Measurements from ENCODE around the gene KIF26B.
"Not testable (repeated sequence)": the region's sequence is repeated elsewhere in the genome, so short reads cannot be mapped to it uniquely, and the experiment has no call there.

Gene KIF26B

GRCh38 chr1:245327842-245328241 lies 173.1 kb downstream of the KIF26B start:
- DNase-seq, result no peak

DNA sequence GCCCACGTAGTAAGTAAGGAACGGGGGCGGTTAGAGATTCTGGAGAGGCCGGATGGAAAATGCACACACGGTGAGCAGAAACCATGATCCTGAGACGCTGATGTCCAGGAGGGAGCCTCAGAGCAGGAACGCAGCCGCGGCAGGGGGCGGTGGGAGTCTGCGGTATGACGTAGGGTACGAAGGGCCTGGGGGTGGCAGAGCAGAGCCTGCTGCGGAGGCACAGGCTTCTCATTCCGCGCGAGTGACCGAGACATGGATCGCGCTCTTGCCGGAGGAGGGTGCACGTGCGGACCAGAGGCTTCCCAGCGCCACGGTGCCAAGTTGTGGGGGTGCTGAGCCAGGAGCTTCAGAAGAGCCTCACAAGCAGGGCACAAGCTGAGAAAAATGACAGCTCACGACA lies 176.2 kb downstream of the KIF26B start:
- DNase-seq, result no peak

DNA sequence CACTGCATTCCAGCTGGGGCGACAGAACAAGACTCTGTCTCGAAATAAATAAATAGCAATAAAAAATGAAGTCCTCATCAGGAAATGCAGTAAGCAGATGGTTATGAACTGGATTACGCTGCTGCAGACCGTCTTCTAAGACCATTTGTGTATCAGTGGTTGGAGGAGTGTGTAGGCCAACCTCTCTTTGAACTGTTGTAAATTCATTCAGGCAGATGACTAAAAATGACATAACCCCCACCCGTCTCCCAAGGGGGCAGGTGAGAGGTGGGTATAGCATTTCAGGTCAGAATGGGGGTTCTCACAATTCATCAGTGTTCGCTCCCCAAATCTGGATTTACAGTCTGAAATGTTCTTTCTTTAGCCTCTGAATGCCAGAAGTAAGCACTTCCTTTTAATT lies 177.3 kb downstream of the KIF26B start:
- DNase-seq, result no peak

- no peak for DNase-seq
These were observed 177.7 kb downstream of the KIF26B start for GRCh38 chr1:245332513-245332912.

GRCh38 chr1:245334235-245334634 lies 179.4 kb downstream of the KIF26B start:
- no peak for DNase-seq

- no peak for DNase-seq
These were observed 180.2 kb downstream of the KIF26B start for GRCh38 chr1:245334827-245335490.

DNA sequence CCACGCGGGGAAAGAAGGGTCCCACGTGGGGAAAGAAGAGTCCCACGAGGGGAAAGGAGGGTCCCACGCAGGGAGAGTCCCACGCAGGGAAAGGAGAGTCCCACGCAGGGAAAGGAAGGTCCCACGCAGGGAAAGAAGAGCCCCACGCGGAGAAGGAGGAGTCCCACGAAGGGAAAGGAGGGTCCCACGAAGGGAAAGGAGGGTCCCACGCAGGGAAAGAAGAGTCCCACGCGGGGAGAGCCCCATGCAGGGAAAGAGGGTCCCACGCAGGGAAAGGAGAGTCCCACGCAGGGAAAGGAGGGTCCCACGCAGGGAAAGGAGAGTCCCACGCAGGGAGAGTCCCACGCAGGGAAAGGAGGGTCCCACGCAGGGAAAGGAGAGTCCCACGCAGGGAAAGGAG lies 180.9 kb downstream of the KIF26B start:
- not testable (repeated sequence) for DNase-seq

DNA sequence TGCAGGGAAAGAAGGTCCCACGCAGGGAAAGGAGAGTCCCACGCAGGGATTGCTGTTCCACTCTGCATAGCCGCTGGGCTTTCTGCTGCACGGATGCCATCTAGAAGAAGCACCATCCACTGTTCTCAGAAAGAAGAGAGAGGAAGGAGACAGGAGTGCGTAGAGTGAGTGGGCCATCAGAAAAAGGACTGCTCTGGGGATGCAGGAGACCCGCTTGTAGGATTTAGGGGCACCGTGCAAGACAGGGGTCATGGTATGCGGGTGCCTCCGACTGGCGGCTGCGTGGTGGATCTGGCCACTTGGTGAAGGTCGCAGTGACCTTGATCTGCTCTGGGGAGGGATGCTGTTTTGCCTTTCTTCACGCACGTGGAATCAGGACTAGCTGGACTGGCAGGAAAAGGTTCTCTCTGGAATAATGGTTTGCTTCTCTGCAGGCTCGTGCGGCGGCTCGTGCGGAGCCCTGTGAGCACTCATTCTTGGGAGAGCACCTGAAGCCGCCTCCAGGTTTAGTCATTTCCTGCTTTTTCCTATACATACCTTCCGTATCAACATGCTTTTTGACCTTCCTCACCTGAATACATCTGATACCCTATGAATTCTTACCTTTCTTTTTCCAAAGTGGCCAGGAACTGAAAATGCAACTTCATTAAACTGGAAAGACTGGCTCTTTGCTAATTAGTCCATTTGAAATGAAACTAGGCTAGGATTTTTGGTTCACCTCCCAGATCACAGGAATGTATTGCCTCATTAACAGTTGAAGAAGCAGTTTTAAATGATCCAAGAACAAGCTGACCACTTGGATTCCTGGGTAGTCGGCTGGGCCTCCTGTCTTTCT lies 181.6 kb downstream of the KIF26B start:
- no peak for DNase-seq

DNA sequence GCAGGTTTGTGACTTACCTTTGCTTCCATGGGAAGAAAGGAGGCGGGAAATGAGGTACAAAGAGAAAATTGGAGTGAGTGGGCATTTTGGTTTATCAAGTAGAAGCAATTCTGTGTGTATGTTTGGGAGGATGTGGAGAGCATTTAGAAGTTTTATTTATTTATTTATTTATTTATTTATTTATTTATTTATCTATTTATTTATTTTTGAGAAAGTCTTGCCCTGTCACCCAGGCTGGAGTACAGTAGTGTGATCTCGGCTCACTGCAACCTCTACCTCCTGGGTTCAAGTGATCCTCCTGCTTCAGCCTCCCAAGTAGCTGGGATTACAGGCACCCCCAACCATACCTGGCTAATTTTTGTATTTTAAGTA lies 182.2 kb downstream of the KIF26B start:
- DNase-seq, result not testable (repeated sequence)

DNA sequence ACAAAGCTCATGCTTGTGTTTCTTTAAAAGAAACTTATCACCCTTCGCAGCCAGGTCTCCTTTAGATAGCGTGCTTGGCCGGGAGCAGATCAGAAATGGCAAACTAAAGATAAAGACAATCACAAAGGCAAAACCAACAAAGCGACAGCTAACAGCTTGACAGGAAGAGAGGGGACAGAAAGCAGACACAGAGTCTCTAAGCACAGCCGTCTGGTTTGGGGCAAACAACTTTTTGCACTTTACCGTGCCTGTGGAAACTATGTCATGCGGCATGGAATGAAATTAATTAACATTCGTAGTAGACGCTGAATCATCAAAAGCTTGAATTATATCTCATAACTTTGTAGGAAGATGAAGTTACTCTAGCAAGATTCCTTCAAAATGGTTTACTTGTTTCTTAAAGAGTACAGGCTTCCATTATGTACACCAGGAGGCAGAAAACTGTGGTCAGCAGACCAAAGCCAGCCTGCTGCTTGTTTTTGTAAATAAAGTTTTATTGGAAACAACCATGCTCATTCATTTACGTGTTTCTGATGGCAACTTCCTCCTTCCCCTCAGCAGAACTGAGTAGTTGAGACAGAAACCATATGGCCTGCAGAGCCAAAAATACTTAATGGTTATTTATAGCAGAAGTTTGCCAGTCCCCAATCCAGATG lies 183.2 kb downstream of the KIF26B start:
- peak; percentile 32 to 71 (median 57) for DNase-seq

DNA sequence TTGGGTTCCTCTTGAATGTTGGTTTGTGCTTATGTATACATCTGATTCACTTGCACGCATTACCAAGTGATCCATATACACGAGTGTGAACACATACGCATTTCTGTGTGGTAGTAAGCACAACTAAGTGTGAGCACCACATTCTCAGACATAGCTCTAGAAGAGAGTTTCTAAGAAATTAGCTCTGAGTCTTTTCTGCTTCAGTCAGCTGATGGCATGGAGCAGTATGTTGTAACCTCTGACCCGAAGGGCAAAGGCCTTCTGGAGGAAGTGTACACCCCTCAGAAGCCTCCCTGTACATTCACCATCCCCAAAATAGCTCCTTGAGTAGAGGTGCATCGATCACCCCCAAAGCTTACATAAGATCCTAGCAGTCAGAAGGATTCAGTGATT lies 183.7 kb downstream of the KIF26B start:
- DNase-seq, result peak in 3 of 4 experiments; percentile 30 to 40 (median 36)

- DNase-seq, result no peak
These were observed 187.0 kb downstream of the KIF26B start for GRCh38 chr1:245341743-245342142.

GRCh38 chr1:245345191-245345884 lies 190.6 kb downstream of the KIF26B start:
- DNase-seq, result no peak

GRCh38 chr1:245348626-245349025 lies 193.8 kb downstream of the KIF26B start:
- DNase-seq, result no peak

DNA sequence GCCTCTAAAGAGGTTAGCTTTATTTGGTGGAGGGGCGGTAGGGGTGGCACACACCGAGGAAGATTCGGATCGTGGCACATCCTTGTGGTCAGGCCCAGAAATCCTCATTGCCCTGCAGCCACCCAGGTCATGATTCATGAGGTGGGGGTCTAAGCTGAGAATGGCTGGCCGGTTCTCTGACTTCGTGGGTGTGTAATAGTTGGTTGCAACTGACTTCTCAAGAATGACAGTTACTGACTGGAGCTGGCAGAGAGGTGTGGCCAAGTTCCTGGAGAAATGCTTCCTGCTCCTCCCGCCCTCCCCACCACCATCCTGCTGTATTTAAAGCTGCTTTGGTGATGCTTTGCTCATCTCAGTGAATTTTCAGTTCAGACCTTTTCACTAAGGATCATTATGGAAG lies 198.6 kb downstream of the KIF26B start:
- DNase-seq, result no peak

- DNase-seq, result no peak
These were observed 199.4 kb downstream of the KIF26B start for GRCh38 chr1:245353915-245354775.

DNA sequence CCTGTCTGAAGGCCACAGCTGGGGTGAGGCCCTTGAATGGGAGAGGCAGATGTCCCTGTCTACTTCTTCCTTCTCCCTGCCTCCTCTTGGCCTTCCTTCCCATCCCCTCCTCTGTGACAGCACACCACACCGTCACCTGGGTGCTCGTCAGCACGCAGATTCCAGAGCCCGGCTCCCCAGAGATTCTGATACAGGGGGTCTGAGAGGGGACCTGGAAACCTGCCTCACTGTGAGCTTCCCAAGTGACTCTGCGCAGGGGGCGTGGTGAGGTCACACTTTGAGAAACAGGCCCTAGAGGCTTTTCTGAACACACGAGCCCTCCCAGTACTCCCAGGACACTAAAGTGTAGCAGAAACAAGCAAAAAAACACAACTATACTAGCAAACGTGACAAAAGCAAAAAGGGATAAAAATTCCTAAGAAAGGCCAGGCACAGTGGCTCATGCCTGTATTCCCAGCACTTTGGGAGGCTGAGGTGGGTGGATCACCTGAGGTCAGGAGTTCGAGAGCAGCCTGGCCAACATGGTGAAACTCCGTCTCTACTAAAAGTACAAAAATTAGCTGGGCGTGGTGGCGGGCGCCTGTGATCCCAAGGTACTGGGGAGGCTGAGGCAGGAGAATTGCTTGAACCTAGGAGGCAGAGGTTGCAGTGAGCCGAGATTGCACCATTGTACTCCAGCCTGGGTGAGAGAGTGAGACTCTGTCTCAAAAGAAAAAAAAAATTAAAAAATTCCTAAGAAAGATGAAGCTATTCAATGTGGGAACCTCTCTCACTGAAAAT lies 201.3 kb downstream of the KIF26B start:
- DNase-seq, result not testable (repeated sequence)

DNA sequence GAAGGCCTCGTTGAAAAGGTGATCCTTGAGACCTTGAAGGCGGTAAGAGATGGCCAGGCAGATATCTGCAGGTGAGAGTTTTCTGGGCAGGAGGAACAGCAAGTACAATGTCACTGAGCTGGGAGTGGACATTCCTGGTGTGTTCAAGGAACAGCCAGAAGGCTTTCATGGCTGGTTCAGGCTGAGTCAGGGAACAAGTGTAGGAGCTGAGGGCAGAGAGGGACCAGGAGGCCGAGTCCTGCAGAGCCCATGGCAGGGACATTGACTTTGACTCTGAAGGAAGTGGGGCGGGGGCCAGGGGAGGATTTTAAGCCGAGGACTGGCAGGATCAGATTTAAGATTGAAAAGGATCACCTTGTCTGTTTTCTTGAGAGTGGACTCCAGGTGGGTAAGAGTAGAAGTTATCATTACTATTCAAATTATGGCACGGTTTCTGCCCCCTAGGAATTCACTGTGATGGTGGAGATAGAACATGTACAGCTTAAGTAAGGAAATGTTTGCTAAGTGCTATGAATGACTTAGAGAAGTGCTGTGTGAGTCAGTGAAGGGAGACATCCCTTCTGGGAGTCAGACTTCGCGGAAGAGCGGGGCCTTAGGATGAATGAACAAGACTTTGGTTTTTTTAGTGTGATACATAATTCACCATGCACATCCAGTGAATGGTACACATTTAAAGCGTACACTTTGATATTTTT lies 202.3 kb downstream of the KIF26B start:
- DNase-seq, result no peak

DNA sequence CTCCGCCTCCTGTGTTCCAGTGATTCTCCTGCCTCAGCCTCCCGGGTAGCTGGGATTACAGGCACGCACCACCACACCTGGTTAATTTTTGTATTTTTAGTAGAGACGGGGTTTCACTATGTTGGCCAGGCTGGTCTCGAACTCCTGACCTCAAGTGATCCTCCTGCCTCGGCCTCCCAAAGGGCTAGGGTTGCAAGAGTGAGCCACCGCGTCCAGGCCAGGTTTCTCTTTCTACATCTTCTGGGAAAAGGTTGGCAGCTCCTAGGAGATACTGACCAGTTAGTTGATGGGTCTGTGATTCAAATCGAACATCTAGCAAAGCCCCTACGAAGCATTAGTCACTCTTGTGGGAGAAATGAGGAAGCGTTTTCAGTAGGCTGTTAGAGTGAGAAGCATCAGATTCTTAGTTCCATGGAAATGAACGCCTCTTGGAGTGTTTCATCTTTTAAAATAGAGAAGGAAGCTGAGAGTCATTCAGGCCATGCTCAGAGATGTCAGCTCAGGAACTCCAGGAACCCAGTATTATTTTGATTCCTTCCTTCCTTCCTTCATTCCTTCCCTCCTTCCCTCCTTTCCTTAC lies 204.4 kb downstream of the KIF26B start:
- peak; percentile 6 to 69 (median 54) for DNase-seq

- no peak for DNase-seq
These were observed 206.3 kb downstream of the KIF26B start for GRCh38 chr1:245361065-245361464.
